Activated T-helper 17 cell treated with anti-CD3 and anti-CD28 coated beads, Interleukin-2, amount 50 U/mL, for 72 hours (primary cell): ENCODE measurements around the gene ASXL1. TPM values are rescaled to one million over a fixed set of nuclear protein-coding genes. Genes with fewer than 3 reads are reported as not detected.

Source experiments
- ATAC-seq: fragments of 150-1000 bp; cut with Tn5 transposase; replicated peaks from 2 replicates; pipeline ENCODE4 v1.10.0; 2021; ENCODE audit warnings: mild to moderate bottlenecking, moderate library complexity
- H3K27ac Mint-ChIP-seq: one replicate; pipeline ENCODE4 v1.8.0; 2022; ENCODE audit warnings: mixed read lengths
- H3K27me3 Mint-ChIP-seq: one replicate; pipeline ENCODE4 v1.8.0; 2022; ENCODE audit warnings: mixed read lengths
- H3K36me3 Mint-ChIP-seq: one replicate; pipeline ENCODE4 v1.8.0; 2022; ENCODE audit warnings: low read depth, mild to moderate bottlenecking, mixed read lengths
- H3K4me1 Mint-ChIP-seq: one replicate; pipeline ENCODE4 v1.8.0; 2022; ENCODE audit warnings: mixed read lengths
- H3K4me3 Mint-ChIP-seq: one replicate; pipeline ENCODE4 v1.8.0; 2022; ENCODE audit warnings: mild to moderate bottlenecking, mixed read lengths
- H3K9me3 Mint-ChIP-seq: one replicate; pipeline ENCODE4 v1.8.0; 2022; ENCODE audit warnings: mixed read lengths
- total RNA-seq, 2 donors: library from RNA; stranded (reverse); gene quantifications; one replicate each; pipeline ENCODE4 v1.2.3, GENCODE V29; 2022

The ASXL1 gene
- total RNA-seq, 2 donors from 2014 or later: 164 to 232 TPM

DNA sequence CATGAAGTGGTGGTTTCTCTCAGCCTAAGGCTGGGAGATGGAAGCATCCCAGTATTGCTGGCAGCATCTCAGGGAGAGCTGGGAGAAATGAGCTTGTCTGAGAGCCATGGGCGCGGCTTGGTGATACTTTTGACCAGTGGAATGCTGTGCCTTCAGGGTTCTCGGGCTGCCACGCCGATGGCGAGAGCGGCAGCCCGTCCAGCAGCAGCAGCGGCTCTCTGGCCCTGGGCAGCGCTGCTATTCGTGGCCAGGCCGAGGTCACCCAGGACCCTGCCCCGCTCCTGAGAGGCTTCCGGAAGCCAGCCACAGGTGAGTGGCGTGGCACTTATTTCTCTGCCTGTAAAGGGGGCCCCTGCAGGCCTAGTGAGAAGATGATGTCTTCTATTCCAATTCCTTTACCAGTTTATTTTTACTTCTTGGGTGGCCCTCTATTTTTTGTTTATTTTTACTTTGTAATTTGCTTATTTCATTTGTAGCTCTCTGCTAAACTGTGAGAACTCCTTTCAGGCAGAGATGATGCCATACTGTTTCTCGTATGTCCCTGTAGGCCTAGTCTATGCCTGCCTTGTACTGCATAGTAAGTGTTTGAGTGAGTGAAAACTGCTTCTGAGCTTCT, 71.7 kb downstream of the ASXL1 start:
- H3K27ac Mint-ChIP-seq: no peak overlapping the region
- peaks cover 7% of the 10 kb centered on the region for H3K4me1 Mint-ChIP-seq
- H3K27me3 Mint-ChIP-seq: no peaks in the 10 kb centered on the region
- no peak for ATAC-seq
- H3K4me3 Mint-ChIP-seq: no peak overlapping the region
- peaks cover 100% of the 10 kb centered on the region for H3K36me3 Mint-ChIP-seq
- no peaks in the 10 kb centered on the region for H3K9me3 Mint-ChIP-seq

DNA sequence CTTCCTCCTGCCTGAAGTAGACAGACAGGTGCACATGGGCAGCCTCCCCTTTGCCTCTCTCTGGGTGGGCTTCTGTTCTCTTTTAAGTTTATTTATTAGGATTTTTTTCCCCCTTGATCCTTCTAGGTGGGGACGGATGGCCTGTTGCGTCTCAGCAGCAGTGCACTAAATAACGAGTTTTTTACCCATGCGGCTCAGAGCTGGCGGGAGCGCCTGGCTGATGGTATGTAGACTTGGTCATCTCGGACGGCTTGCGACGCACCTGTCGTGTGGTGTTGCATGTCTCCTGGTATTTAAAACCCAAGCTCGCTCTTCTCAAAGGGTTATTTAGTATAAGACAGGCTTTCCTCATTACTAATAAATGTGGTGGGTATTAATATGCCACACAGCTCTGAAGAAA, 73.3 kb downstream of the ASXL1 start:
- ATAC-seq: no peak

DNA sequence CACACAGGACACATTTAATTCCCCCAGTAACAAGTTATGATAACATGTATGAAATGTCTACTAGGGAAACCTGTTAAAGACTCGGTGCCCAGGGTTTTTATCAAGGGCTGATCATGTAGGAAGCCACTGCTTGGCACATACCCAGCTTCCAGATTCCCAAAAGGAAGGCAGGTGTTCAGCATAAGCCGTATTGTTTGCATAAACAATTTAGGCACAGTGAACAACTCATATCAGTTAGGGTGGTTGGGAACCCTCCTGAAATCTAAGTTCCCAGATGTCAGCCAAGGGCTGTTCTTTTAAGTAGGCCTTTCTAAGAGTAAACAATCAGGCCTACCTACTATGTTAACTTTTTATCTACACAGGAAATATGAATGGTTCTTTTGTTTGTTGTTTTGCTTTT, 74.1 kb downstream of the ASXL1 start:
- H3K27ac Mint-ChIP-seq: no peak overlapping the region
- no peak for ATAC-seq
- H3K27me3 Mint-ChIP-seq: no peaks in the 10 kb centered on the region
- H3K4me1 Mint-ChIP-seq: peaks cover 4% of the 10 kb centered on the region
- peaks cover 100% of the 10 kb centered on the region for H3K36me3 Mint-ChIP-seq
- no peaks in the 10 kb centered on the region for H3K9me3 Mint-ChIP-seq
- no peak overlapping the region for H3K4me3 Mint-ChIP-seq

More for the DNA sequence above, 73.3 kb downstream of the ASXL1 start:
- H3K4me3 Mint-ChIP-seq: no peak overlapping the region
- no peak overlapping the region for H3K27ac Mint-ChIP-seq
- peaks cover 100% of the 10 kb centered on the region for H3K36me3 Mint-ChIP-seq
- H3K27me3 Mint-ChIP-seq: no peaks in the 10 kb centered on the region
- no peaks in the 10 kb centered on the region for H3K9me3 Mint-ChIP-seq
- H3K4me1 Mint-ChIP-seq: peaks cover 7% of the 10 kb centered on the region

DNA sequence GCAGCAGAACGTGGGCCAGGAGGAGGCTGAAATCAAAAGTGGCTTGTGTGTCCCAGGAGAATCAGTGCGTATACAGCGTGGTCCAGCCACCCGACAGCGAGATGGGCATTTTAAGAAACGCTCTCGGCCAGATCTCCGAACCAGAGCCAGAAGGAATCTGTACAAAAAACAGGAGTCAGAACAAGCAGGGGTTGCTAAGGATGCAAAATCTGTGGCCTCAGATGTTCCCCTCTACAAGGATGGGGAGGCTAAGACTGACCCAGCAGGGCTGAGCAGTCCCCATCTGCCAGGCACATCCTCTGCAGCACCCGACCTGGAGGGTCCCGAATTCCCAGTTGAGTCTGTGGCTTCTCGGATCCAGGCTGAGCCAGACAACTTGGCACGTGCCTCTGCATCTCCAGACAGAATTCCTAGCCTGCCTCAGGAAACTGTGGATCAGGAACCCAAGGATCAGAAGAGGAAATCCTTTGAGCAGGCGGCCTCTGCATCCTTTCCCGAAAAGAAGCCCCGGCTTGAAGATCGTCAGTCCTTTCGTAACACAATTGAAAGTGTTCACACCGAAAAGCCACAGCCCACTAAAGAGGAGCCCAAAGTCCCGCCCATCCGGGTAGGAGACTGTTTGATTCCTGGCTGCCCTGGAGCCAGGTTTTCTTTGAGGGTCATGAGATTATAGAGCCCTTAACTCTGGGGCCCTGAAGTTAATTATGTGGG, 75.3 kb downstream of the ASXL1 start:
- Mint-ChIP-seq H3K9me3 (no peaks in the 10 kb centered on the region), H3K4me1 (peaks cover 3% of the 10 kb centered on the region), H3K36me3 (peaks cover 100% of the 10 kb centered on the region), H3K27ac (no peak overlapping the region), H3K27me3 (no peaks in the 10 kb centered on the region), H3K4me3 (no peak overlapping the region)
- ATAC-seq: no peak

DNA sequence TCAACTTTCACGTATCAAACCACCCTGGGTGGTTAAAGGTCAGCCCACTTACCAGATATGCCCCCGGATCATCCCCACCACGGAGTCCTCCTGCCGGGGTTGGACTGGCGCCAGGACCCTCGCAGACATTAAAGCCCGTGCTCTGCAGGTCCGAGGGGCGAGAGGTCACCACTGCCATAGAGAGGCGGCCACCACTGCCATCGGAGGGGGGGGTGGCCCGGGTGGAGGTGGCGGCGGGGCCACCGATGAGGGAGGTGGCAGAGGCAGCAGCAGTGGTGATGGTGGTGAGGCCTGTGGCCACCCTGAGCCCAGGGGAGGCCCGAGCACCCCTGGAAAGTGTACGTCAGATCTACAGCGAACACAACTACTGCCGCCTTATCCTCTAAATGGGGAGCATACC, 76.3 kb downstream of the ASXL1 start:
- no peak overlapping the region for H3K4me3 Mint-ChIP-seq
- H3K9me3 Mint-ChIP-seq: no peaks in the 10 kb centered on the region
- peaks cover 10% of the 10 kb centered on the region for H3K4me1 Mint-ChIP-seq
- ATAC-seq: no peak
- H3K36me3 Mint-ChIP-seq: peaks cover 100% of the 10 kb centered on the region
- H3K27ac Mint-ChIP-seq: no peak overlapping the region
- no peaks in the 10 kb centered on the region for H3K27me3 Mint-ChIP-seq

DNA sequence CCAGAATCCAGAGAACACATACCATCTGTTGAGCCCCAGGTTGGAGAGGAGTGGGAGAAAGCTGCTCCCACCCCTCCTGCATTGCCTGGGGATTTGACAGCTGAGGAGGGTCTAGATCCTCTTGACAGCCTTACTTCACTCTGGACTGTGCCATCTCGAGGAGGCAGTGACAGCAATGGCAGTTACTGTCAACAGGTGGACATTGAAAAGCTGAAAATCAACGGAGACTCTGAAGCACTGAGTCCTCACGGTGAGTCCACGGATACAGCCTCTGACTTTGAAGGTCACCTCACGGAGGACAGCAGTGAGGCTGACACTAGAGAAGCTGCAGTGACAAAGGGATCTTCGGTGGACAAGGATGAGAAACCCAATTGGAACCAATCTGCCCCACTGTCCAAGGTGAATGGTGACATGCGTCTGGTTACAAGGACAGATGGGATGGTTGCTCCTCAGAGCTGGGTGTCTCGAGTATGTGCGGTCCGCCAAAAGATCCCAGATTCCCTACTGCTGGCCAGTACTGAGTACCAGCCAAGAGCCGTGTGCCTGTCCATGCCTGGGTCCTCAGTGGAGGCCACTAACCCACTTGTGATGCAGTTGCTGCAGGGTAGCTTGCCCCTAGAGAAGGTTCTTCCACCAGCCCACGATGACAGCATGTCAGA, 77.4 kb downstream of the ASXL1 start:
- Mint-ChIP-seq H3K9me3 (no peaks in the 10 kb centered on the region), H3K4me1 (peaks cover 11% of the 10 kb centered on the region), H3K36me3 (peaks cover 100% of the 10 kb centered on the region), H3K27me3 (no peaks in the 10 kb centered on the region), H3K4me3 (no peak overlapping the region), H3K27ac (no peak overlapping the region)
- ATAC-seq: no peak

DNA sequence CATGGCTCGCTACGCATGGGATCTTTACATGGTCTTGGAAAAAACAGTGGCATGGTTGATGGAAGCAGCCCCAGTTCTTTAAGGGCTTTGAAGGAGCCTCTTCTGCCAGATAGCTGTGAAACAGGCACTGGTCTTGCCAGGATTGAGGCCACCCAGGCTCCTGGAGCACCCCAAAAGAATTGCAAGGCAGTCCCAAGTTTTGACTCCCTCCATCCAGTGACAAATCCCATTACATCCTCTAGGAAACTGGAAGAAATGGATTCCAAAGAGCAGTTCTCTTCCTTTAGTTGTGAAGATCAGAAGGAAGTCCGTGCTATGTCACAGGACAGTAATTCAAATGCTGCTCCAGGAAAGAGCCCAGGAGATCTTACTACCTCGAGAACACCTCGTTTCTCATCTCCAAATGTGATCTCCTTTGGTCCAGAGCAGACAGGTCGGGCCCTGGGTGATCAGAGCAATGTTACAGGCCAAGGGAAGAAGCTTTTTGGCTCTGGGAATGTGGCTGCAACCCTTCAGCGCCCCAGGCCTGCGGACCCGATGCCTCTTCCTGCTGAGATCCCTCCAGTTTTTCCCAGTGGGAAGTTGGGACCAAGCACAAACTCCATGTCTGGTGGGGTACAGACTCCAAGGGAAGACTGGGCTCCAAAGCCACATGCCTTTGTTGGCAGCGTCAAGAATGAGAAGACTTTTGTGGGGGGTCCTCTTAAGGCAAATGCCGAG, 78.2 kb downstream of the ASXL1 start:
- no peak for ATAC-seq
- Mint-ChIP-seq H3K27ac (no peak overlapping the region), H3K9me3 (no peaks in the 10 kb centered on the region), H3K4me3 (no peak overlapping the region), H3K36me3 (peaks cover 100% of the 10 kb centered on the region), H3K27me3 (no peaks in the 10 kb centered on the region), H3K4me1 (peaks cover 14% of the 10 kb centered on the region)

DNA sequence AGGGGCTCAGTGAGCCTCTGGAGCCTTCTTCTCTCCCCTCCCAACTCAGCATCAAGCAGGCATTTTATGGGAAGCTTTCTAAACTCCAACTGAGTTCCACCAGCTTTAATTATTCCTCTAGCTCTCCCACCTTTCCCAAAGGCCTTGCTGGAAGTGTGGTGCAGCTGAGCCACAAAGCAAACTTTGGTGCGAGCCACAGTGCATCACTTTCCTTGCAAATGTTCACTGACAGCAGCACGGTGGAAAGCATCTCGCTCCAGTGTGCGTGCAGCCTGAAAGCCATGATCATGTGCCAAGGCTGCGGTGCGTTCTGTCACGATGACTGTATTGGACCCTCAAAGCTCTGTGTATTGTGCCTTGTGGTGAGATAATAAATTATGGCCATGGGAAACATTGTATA, 78.8 kb downstream of the ASXL1 start:
- no peaks in the 10 kb centered on the region for H3K9me3 Mint-ChIP-seq
- H3K4me1 Mint-ChIP-seq: peaks cover 14% of the 10 kb centered on the region
- peaks cover 100% of the 10 kb centered on the region for H3K36me3 Mint-ChIP-seq
- H3K27ac Mint-ChIP-seq: no peak overlapping the region
- no peak overlapping the region for H3K4me3 Mint-ChIP-seq
- no peak for ATAC-seq
- no peaks in the 10 kb centered on the region for H3K27me3 Mint-ChIP-seq

DNA sequence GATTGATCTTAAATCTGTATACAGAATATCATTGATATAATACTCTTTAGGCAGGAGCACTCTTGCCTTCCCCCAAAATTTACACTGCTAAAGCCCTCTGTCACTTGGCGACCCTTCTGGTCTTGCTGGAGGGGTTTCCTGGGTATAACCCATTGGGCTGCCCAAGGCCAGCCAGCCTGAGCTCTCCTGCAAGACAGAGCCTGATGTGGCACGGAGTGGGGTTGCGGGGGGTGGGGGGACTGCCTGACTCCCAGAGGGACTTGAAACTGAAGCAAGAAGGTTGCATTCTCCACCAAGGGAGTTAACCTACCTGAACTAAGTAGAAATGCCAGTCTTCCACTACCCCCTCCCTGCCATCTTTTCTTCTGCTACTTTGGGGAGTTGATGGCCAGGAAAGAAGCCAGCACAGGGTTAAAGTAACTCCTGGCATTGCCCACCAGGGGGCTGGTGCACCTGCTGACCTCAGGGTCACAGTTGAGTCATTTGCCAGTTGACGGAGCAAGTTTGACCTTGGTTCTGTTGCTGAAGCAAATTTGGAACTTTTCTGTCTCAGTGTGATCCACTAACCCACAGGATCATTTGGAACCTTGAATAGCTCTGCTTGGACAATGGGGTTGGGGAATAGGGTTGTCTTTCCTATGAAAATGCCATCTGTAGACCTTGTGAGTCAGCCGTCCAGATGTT, 79.4 kb downstream of the ASXL1 start:
- Mint-ChIP-seq H3K9me3 (no peaks in the 10 kb centered on the region), H3K4me3 (no peak overlapping the region), H3K27me3 (no peaks in the 10 kb centered on the region), H3K27ac (no peak overlapping the region), H3K36me3 (peaks cover 98% of the 10 kb centered on the region), H3K4me1 (peaks cover 14% of the 10 kb centered on the region)
- no peak for ATAC-seq

DNA sequence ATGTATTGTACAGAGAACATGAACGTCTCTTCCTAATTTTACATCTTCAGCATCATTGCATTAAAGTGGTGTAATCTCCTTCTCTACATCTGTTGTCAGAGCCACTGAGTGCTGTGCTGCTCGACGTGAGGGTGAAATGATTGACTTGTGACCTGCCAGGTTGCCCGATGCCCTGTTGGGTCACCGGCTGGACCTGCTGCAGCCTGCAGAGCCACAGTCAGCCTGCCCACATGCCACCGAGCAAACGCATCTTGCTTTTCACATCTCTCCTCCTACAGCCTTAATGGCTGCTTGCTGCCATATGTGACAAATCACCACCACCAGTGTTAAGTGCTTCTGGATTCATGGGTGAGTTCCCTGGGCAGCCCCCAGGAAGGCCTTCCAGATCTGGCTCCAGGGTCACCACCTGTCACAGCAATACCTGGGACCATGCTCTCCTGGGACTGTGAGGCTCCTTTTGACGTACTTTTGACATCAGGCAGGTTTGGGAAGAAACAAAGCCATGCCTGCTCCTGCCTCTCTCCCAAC, 80.3 kb downstream of the ASXL1 start:
- Mint-ChIP-seq H3K4me3 (peak overlapping the region; percentile 21), H3K4me1 (peaks cover 14% of the 10 kb centered on the region), H3K36me3 (peaks cover 98% of the 10 kb centered on the region), H3K27me3 (no peaks in the 10 kb centered on the region), H3K9me3 (no peaks in the 10 kb centered on the region), H3K27ac (peak overlapping the region; percentile 83)
- no peak for ATAC-seq

DNA sequence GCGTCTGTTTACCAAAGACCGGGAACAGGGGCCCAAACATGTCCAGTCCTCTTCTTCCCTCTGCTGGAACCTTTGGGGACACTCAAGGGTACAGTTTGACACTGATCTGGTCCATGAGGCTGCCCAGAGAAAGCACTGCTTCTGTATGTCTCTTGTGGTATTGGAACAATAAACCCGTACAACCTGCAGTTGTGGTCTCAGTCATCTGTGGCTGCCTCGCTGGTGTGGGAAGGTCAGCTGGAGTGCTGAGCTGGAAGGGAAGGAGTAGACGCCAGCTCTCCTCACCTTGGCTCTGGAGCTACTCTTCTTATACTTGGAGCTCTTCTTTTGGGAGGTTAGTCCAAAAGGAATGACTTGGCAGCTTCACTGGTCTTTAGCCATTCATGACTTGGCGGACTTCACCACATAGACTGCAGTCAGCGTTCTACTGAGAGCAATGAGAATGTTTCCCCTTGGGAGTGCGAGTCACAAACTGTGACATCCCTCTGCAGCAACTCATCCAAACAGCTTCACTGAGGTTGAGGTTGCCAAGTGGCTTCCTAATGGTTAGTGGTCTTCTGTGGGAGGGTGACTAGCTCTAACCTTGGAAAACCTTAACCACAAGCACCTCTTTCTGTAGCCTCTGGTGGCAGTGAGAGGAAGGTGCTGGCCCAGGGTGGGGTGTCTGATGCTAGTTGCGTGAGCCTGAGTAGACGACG, 81.2 kb downstream of the ASXL1 start:
- Mint-ChIP-seq H3K4me3 (peak overlapping the region; percentile 21), H3K4me1 (peaks cover 20% of the 10 kb centered on the region), H3K27ac (peak overlapping the region; percentile 83), H3K27me3 (no peaks in the 10 kb centered on the region), H3K36me3 (peaks cover 98% of the 10 kb centered on the region), H3K9me3 (no peaks in the 10 kb centered on the region)
- peak; percentile 85 for ATAC-seq

DNA sequence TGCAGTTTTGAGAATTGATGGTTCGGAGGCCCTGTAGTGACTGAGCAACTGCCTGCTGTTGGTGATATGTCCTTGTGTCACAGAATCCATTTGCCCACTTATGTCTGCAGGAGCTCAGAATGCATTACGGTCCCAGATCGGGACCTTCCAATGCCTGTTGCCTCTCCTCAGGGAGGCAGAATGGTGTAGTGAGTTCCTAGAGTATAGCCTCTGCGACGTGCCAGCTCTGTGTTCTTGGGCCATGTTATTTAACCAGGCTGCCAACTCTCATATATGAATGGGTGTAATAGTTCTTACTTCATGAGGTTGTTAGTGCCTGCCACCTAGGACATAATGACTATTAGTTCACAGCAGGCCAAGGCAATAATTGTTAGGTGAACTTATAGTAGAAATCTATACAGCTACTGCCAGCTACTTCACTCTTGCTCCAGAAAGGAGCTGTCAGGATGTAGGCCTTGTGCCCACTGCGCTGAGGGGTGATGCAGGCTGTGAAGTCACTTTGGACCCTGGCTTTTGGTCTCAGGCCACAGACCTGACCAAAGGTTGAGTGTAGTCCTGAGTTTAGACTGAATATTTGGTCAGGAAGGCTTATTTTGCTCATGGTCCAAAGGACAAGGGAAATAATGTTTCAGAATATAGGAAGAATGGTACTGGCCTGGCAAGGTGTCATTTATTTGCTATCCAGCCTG, 82.1 kb downstream of the ASXL1 start:
- peak overlapping the region; percentile 75 for H3K27ac Mint-ChIP-seq
- ATAC-seq: no peak

DNA sequence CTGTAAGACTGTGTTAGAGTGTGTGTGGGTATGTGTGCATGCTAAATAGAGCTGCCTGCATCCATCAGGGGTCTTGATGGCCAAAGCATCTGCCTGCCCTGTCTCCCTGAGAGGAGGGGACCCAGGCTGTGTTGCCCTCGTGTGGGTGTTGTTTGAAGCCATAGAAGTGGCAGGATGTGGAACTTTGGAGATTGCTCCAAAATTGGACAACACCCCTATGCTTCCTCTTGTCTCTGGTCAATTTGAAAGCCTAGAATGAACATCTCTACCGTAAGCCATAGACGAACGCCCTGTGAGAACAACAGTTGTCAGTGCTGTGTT, 82.6 kb downstream of the ASXL1 start:
- Mint-ChIP-seq H3K36me3 (peaks cover 98% of the 10 kb centered on the region), H3K4me1 (peaks cover 27% of the 10 kb centered on the region), H3K4me3 (no peak overlapping the region), H3K27ac (peak overlapping the region; percentile 75), H3K9me3 (no peaks in the 10 kb centered on the region), H3K27me3 (no peaks in the 10 kb centered on the region)
- ATAC-seq: no peak

More for the DNA sequence above, 82.1 kb downstream of the ASXL1 start:
- Mint-ChIP-seq H3K4me1 (peaks cover 22% of the 10 kb centered on the region), H3K27me3 (no peaks in the 10 kb centered on the region), H3K9me3 (no peaks in the 10 kb centered on the region), H3K36me3 (peaks cover 98% of the 10 kb centered on the region), H3K4me3 (no peak overlapping the region)
